KG1 (cell line): ENCODE results near the gene PDIA3.
A peak's percentile ranks its signal among the peaks of the same experiment; 100 is the strongest.
"Not testable (repeated sequence)": the region's sequence is repeated elsewhere in the genome, so short reads cannot be mapped to it uniquely, and the experiment has no call there.

Experiments
- DNase-seq: peaks from one replicate; lab custom pipeline; 2025; lab: John Stamatoyannopoulos, UW

PDIA3 gene

DNA sequence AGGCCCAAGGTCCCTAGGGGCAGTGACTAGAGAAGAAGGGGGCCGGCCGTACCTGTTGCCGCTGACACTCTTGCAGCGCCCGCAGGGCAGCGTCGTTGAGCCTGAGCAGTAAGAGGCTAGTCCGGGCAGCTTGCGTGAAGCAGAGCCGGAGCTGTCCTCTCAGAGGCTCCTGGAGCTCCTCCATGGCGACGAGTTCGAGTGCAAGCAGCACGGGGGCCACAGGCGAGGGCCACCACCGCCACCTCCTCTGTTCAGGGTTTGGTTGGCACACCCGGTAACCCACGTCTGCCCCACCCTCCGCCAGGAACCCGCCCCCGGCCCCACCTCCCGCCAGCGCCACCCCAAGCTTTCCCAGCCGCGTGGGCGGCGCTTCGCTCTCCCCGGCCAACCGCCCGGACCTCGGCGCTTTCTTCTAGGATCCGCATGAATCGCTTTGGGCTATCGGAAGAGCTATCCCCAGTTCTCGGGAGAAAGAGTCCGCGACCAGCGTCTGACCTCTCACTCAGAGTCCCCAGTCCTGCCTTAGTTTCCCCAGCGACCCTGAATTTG is 30.6 kb downstream of the PDIA3 start, which contains the start of gene ELL3:
TSS of gene ELL3 (minus strand) at position 249 of the 549 bp plus-strand sequence. CDS start at position 184, 65 bp downstream.
- DNase-seq = no peak

- peak; percentile 74 for DNase-seq
These were observed 31.2 kb downstream of the PDIA3 start for GRCh38 chr15:43777267-43777914.

- no peak for DNase-seq
These were observed 32.8 kb downstream of the PDIA3 start for GRCh38 chr15:43779016-43779415.

- no peak for DNase-seq
These were observed 43.2 kb downstream of the PDIA3 start for GRCh38 chr15:43789409-43789808.

GRCh38 chr15:43791993-43792760 is 45.9 kb downstream of the PDIA3 start, which contains the start of gene SERF2:
SERF2 (plus strand) TSS chr15:43792320; CDS start chr15:43792377, 57 bp downstream.
- peak; percentile 96 for DNase-seq

DNA sequence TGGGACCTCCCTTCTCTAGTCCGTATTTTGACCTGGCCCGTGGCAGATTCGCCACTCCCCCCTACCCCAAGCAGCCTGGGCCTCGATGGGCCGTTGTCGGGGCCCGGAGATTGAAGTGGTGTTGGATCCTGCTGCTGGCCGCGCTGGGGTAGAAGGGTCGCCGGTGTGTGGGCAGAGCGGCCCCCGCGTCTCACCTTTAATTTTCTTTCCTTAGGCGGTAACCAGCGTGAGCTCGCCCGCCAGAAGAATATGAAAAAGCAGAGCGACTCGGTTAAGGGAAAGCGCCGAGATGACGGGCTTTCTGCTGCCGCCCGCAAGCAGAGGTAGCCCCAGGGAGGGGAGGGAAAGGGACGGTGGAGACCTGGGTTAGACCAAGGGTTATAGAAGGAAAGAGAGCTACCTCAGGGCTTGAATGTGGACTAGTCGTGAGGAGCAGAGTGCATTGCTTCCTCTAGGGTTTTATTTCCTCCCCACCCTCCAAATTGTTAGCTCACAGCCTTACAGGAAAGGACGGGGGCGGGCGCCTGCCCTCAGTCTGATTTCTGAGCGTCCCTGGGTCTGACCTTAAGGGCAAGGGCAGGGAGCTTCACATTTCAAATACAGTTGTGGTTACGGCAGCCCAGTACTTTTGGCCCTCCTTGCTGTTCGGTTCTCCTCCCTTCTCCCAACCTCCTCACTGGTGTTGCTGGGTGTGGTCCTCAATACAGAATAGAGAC is 46.7 kb downstream of the PDIA3 start:
- no peak for DNase-seq

- DNase-seq = no peak
These were observed 47.4 kb downstream of the PDIA3 start for GRCh38 chr15:43793647-43794046.

DNA sequence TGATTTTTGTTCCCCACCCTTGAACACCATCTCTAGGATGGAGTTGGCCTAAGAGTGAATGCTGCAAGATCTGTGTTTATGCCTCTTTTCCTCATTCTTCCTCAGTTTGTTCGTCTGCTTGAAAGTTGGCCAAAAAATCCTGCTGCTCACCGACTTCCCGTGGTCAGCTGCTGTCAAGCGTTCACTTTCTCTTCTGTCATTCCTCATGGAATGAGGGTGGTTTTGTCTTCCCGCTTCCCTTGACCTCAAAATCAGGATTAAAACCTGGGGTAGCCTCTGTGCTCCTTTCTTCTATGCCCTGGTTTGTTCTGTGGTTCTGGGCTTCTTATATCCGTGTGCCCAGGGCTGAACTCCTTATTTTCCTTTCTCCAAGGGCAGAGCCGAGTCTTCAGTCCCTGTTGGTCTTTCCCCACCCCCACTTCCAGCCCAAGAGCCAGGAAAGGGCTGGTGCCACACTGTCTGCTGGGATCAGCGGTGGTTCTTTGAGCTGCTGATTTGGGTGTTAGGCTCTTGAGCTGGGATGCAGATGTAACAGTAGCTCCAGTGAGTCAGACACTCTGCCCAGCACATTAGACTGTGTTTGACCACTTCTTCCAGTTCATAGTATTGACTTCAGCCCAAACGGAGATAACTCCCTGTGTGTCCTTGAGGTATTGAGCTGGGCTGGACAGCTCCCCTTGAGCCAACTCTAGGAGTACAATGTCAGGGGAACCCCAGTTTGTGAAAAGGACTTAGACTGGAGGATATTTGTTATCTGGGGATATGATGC is 48.2 kb downstream of the PDIA3 start:
- DNase-seq = no peak

GRCh38 chr15:43795197-43795596 is 49.0 kb downstream of the PDIA3 start:
- no peak for DNase-seq

DNA sequence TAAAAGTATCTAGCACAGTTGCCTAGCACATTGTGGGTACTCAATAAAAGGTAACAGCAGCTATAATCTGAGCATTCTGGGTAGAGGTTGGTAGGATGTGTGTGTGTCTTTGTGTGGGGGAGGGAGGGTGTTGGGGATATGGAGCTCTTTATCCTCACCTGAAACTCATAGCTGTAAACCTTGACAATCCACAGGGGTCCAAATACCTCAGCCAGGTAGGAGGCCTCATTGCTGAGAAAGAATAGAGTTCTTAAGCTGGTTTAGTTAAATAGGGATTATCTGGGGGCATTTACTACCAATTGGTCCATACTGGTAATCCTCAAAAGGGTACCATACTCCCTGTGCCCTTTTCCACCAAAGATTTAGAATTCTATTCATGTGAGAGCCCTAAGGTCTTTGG is 49.8 kb downstream of the PDIA3 start:
- DNase-seq = no peak

DNA sequence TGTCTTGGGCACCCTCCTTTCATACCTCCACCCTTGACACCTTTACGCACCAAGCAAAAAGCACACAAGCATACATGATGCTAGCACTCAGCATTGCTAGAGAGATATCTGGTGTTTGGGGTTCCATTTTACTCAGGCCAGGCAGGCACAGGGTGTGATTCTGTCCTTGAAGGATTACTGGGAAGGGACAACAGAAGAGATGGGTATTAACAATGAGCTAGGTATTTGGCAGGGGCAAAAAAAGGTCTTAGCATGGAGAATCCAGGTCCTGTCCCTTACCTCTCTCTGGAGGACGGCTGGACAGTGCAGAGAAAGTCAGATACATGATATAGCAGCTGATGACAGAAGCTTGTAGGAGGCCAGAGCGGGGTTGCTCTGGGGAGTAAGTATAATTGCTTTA is 50.3 kb downstream of the PDIA3 start:
- DNase-seq = no peak

GRCh38 chr15:43799209-43799944 is 53.1 kb downstream of the PDIA3 start:
- no peak for DNase-seq

DNA sequence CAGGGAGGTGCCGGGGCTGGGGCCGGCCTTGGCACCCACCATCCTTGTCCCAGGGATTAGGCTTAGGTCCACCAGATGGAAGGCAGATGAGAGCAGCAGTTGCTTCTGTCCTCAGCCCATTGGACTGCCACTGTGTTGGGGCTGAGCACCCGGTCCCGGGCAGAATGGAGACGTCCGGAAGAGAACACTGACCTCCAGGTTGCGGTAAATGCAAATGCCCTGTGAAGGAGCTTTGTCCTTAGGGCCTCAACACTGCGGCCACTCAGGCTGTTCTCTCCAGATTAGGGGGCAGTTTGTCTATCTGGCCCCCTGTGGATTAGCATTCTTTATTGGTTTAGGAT is 53.7 kb downstream of the PDIA3 start, which contains the start of gene SERINC4:
TSS of gene SERINC4 (minus strand) at position 276 of the 341 bp plus-strand sequence. CDS start at position 42, 234 bp downstream.
- no peak for DNase-seq

DNA sequence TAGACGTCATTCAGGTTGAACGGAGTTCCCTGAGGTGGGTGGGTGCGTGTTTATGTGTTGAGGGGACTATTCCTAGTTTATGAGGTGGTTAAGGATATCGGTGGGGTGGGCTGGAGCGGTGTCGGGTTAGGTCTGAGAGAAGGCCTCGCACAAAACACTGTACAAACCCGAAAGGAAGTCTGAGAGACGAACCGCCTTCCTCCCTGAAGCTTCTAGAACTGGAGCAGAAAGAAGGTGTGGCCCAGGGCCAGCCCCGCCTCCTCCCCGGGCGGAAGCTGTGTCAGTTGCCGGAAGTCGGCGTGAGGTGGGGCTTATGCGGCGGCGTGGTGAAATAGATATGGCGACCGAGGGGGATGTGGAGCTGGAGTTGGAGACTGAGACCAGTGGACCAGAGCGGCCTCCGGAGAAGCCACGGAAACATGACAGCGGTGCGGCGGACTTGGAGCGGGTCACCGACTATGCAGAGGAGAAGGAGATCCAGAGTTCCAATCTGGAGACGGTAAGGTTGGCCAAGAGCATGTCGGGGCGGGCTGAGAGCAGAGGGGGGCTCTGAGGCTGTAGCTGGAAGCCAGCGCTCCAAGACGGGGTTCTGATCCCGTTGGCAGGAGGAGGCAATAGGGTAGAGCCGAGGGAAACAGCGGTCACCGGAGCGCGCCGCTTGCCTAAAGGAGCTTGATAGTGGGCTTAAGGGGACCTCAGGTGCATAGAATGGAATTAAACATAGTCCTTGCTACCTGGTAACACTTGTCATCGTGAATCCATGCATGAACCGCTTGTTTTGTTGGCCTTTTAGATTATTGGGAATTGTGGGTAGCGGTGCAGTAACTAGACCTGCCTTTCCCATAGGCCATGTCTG is 54.3 kb downstream of the PDIA3 start, which contains the start of gene HYPK:
TSS of gene HYPK (plus strand) at position 314 of the 856 bp plus-strand sequence. CDS start at position 338, 24 bp downstream.
- DNase-seq = peak; percentile 50

GRCh38 chr15:43802676-43803075 is 56.4 kb downstream of the PDIA3 start:
- not testable (repeated sequence) for DNase-seq

GRCh38 chr15:43808435-43808950 is 62.3 kb downstream of the PDIA3 start:
- no peak for DNase-seq

DNA sequence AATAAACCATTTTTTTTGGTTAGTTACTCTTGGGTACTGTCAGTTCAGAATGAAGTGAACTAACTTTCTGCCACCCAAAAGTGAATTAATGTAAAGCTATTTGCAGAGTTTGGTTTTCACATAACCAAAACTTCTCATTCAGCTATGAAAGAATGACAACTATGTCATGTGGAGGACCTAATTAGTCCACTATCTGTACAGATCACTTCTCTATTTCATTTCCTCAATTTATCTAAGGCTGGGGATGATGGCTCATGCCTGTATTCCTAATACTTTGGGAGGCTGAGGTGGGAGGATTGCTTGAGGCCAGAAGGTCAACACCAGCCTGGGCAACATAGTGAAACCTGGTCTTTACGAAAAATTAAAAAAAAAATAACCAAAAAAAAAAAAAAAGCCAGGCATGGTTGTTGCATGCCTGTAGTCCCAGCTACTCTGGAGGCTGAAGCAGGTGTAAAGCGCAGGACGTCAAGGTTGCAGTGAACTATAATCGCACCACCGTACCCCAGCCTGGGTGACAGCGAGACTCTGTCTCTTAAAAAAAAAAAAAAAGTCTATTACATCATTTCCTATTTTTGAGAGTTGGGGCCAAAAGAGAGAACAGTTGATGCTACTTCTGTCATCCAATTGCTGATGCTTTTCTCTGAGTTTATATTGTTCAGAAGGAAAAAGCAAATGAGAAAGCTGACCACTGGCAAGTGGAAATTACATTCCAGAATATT is 62.9 kb downstream of the PDIA3 start:
- DNase-seq = no peak

- not testable (repeated sequence) for DNase-seq
These were observed 68.8 kb downstream of the PDIA3 start for GRCh38 chr15:43815064-43815463.

- no peak for DNase-seq
These were observed 75.3 kb downstream of the PDIA3 start for GRCh38 chr15:43821505-43821904.
